Raji (cell line): ENCODE results near the gene CGAS.

Experiments
- POLR2A ChIP-seq: IDR thresholded peaks from 2 replicates; pipeline ENCODE4 v1.6.1; 2011; ENCODE audit warnings: low read depth, low read length, control low read depth; ENCODE audit not compliant: insufficient read depth

Gene CGAS

GRCh38 chr6:73421534-73421933 lies 30.6 kb downstream of the CGAS start:
- TF ChIP-seq POLR2A = no peak

- no peak for TF ChIP-seq POLR2A
Observed at GRCh38 chr6:73418081-73418741, 33.9 kb downstream of the CGAS start.

GRCh38 chr6:73413102-73413501 lies 39.0 kb downstream of the CGAS start:
- TF ChIP-seq POLR2A = no peak

GRCh38 chr6:73409395-73409794 lies 42.7 kb downstream of the CGAS start:
- TF ChIP-seq POLR2A = no peak

GRCh38 chr6:73400656-73401055 lies 51.4 kb downstream of the CGAS start:
- no peak for TF ChIP-seq POLR2A

GRCh38 chr6:73395875-73396274 lies 56.2 kb downstream of the CGAS start:
- TF ChIP-seq POLR2A = no peak

GRCh38 chr6:73394577-73395354 lies 57.3 kb downstream of the CGAS start, which contains the start of gene DDX43:
Gene DDX43, plus strand, starts transcription at chr6:73394828. Its CDS starts 78 bp downstream, at chr6:73394906.
- no peak for TF ChIP-seq POLR2A

GRCh38 chr6:73393278-73393677 lies 58.8 kb downstream of the CGAS start:
- no peak for TF ChIP-seq POLR2A

- no peak for TF ChIP-seq POLR2A
Observed at GRCh38 chr6:73391675-73392074, 60.4 kb downstream of the CGAS start.

- TF ChIP-seq POLR2A = no peak
Observed at GRCh38 chr6:73389854-73390253, 62.2 kb downstream of the CGAS start.

GRCh38 chr6:73388800-73389512 lies 63.1 kb downstream of the CGAS start:
- TF ChIP-seq POLR2A = no peak

- TF ChIP-seq POLR2A = no peak
Observed at GRCh38 chr6:73388433-73388799, 63.7 kb downstream of the CGAS start.

- no peak for TF ChIP-seq POLR2A
Observed at GRCh38 chr6:73382462-73383113, 69.5 kb downstream of the CGAS start.

GRCh38 chr6:73377225-73377624 lies 74.9 kb downstream of the CGAS start:
- TF ChIP-seq POLR2A = no peak

GRCh38 chr6:73375216-73375615 lies 76.9 kb downstream of the CGAS start:
- TF ChIP-seq POLR2A = no peak
